Measurements from ENCODE around the gene LDLRAP1. TPM values are rescaled to one million over a fixed set of nuclear protein-coding genes. Genes with fewer than 3 reads are reported as not detected.
"Not testable (repeated sequence)": the region's sequence is repeated elsewhere in the genome, so short reads cannot be mapped to it uniquely, and the experiment has no call there.

The LDLRAP1 gene
- total RNA-seq, 2 donors from 2014 or later, result 13.9 to 14.5 TPM

DNA sequence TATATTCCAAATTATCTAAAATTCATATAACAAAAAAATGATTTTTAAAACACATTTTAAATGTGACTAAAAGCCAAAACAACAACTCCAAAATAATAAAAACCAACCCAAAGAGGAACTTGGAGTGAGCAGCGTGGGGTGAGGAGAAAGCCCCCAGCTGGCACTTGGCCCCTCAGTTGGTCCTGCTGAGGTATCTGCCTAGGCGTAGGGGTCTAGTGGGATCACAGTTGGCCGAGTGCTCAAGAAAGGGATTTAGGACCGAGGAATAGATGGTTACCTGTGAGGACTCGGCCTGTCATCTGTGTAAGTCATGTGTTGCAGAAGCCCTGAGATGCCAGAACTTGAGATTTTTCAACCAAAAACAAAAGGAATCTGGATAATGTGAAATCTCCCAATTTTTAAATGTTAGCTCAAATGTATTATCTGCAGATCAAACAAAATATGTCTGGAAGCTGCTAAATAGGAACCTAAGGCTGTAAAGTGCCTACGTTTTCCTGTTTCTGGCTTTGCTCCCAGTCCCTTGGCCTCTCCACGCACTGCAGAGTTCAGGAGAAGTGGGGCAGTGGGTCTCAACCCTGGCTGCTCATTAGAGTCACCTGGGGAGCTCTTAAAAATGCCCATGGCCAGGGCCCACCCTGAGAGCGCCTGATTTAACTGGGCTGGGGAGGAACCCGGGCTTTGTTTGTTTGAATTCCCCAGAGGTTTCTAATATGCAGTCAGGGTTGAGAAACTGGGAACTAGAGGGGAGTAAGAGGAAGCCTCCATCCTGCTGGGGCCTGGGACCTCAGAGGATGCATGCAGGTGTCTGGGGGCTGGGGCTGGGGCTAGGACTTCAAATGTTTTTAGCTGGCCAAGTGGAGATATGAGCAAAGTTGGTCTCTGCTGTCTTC is 38.5 kb upstream of the LDLRAP1 start:
- no peak overlapping the region for H3K4me3 Mint-ChIP-seq
- peaks cover 11% of the 10 kb centered on the region for H3K36me3 ChIP-seq (ENCODE audit: control insufficient read depth, insufficient read depth, low read length)
- H3K4me1 Mint-ChIP-seq, result peaks cover 20% of the 10 kb centered on the region
- no peaks in the 10 kb centered on the region for H3K9me3 Mint-ChIP-seq
- no peak overlapping the region for H3K4me3 ChIP-seq (ENCODE audit: low read length)
- H3K27me3 ChIP-seq (ENCODE audit: control insufficient read depth, insufficient read depth, low read length, poor library complexity, severe bottlenecking), result no peaks in the 10 kb centered on the region
- H3K4me1 ChIP-seq (ENCODE audit: control insufficient read depth, insufficient read depth, low read length), result no peaks in the 10 kb centered on the region
- TF ChIP-seq, protein P1, sequence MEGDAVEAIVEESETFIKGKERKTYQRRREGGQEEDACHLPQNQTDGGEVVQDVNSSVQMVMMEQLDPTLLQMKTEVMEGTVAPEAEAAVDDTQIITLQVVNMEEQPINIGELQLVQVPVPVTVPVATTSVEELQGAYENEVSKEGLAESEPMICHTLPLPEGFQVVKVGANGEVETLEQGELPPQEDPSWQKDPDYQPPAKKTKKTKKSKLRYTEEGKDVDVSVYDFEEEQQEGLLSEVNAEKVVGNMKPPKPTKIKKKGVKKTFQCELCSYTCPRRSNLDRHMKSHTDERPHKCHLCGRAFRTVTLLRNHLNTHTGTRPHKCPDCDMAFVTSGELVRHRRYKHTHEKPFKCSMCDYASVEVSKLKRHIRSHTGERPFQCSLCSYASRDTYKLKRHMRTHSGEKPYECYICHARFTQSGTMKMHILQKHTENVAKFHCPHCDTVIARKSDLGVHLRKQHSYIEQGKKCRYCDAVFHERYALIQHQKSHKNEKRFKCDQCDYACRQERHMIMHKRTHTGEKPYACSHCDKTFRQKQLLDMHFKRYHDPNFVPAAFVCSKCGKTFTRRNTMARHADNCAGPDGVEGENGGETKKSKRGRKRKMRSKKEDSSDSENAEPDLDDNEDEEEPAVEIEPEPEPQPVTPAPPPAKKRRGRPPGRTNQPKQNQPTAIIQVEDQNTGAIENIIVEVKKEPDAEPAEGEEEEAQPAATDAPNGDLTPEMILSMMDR (conservative IDR thresholded peaks at IDR 0.05), result no peak
- no peaks in the 10 kb centered on the region for H3K27me3 Mint-ChIP-seq (ENCODE audit: insufficient read depth)
- H3K36me3 Mint-ChIP-seq (ENCODE audit: low read depth), result peaks cover 5% of the 10 kb centered on the region
- DNase-seq, result peak; percentile 52
- H3K27ac Mint-ChIP-seq, result no peak overlapping the region
- H3K9ac ChIP-seq (ENCODE audit: extremely low read depth, low read length, poor library complexity, severe bottlenecking), result no peak overlapping the region
- no peaks in the 10 kb centered on the region for H3K9me3 ChIP-seq (ENCODE audit: control insufficient read depth, low read length)
- no peak overlapping the region for H3K27ac ChIP-seq (ENCODE audit: low read depth, low read length)
- 87 to 95% methylated on average over 8 to 9 of the region's 9 CpGs for WGBS, 2 experiments (ENCODE audit: insufficient coverage in 1 of 2, insufficient read length in 1 of 2)

DNA sequence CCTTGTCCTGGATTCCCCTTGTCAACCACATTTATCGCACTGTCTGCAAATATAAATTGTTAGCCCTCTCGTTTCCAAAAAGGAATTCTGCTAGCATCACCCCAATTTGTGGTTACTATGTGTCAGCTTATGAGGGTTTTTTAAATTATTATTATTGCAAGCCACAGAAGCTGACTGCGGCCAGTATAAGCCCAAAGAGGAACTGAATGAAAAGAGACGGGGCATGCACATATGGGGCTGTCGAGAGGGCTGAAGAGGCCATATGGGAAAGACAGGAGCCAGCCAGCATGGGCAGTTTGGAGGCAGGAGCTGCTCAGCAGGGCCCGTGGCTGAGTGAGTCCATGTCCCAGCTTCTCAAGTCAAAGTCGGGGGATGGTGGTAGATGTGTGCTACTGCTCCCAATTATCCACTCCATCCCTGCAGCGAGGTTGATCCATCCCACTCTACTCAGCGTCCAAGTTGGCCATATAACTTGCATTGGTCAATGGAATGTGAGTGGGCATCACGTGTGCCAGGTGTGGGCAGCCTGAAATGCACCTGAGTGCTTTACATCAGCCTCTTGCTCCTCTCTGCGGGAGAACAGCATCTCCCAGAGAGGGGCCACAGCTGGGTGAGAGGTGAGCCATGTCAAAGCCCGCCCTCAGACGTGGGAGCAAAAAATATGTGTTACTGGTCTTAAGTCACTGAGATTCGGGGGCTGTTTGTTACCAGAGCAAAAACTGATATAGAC is 37.6 kb upstream of the LDLRAP1 start:
- peak overlapping the region; percentile 28 for H3K4me3 ChIP-seq (ENCODE audit: low read length)

DNA sequence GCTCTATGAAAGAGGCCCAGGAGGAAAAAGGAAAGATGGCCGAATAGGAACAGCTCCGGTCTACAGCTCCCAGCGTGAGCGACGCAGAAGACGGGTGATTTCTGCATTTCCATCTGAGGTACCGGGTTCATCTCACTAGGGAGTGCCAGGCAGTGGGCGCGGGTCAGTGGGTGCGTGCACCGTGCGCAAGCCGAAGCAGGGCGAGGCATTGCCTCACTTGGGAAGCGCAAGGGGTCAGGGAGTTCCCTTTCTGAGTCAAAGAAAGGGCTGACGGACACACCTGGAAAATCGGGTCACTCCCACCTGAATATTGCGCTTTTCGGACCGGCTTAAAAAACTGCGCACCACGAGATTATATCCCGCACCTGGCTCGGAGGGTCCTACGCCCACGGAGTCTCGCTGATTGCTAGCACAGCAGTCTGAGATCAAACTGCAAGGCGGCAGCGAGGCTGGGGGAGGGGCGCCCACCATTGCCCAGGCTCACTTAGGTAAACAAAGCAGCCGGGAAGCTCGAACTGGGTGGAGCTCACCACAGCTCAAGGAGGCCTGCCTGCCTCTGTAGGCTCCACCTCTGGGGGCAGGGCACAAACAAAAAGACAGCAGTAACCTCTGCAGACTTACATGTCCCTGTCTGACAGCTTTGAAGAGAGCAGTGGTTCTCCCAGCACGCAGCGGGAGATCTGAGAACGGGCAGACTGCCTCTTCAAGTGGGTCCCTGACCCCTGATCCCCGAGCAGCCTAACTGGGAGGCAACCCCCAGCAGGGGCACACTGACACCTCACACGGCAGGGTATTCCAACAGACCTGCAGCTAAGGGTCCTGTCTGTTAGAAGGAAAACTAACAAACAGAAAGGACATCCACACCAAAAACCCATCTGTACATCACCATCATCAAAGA is 36.6 kb upstream of the LDLRAP1 start:
- H3K27me3 Mint-ChIP-seq (ENCODE audit: insufficient read depth); H3K9me3 Mint-ChIP-seq; DNase-seq; H3K4me1 ChIP-seq (ENCODE audit: control insufficient read depth, insufficient read depth, low read length); H3K9me3 ChIP-seq (ENCODE audit: control insufficient read depth, low read length); H3K36me3 ChIP-seq (ENCODE audit: control insufficient read depth, insufficient read depth, low read length); H3K27ac ChIP-seq (ENCODE audit: low read depth, low read length); H3K9ac ChIP-seq (ENCODE audit: extremely low read depth, low read length, poor library complexity, severe bottlenecking); H3K36me3 Mint-ChIP-seq (ENCODE audit: low read depth); H3K27me3 ChIP-seq (ENCODE audit: control insufficient read depth, insufficient read depth, low read length, poor library complexity, severe bottlenecking): not testable (repeated sequence)
- peak overlapping the region; percentile 28 for H3K4me3 ChIP-seq (ENCODE audit: low read length)
- Mint-ChIP-seq H3K27ac (peak overlapping the region; percentile 98), H3K4me3 (peak overlapping the region; percentile 67), H3K4me1 (peaks cover 20% of the 10 kb centered on the region)
- 34 to 54% methylated on average over 8 to 29 of the region's 37 CpGs for WGBS, 2 experiments (ENCODE audit: insufficient coverage in 1 of 2, insufficient read length in 1 of 2)

More for the DNA sequence above, 37.6 kb upstream of the LDLRAP1 start:
- 92 to 93% methylated on average over 10 to 14 of the region's 14 CpGs for WGBS, 2 experiments (ENCODE audit: insufficient coverage in 1 of 2, insufficient read length in 1 of 2)
- H3K4me1 ChIP-seq (ENCODE audit: control insufficient read depth, insufficient read depth, low read length), result no peaks in the 10 kb centered on the region
- Mint-ChIP-seq H3K9me3 (no peaks in the 10 kb centered on the region), H3K4me1 (peaks cover 20% of the 10 kb centered on the region), H3K27ac (peak overlapping the region; percentile 98), H3K36me3 (ENCODE audit: low read depth) (peaks cover 5% of the 10 kb centered on the region), H3K27me3 (ENCODE audit: insufficient read depth) (no peaks in the 10 kb centered on the region), H3K4me3 (peak overlapping the region; percentile 67)
- DNase-seq, result no peak
- H3K36me3 ChIP-seq (ENCODE audit: control insufficient read depth, insufficient read depth, low read length), result peaks cover 11% of the 10 kb centered on the region
- TF ChIP-seq, protein P1 (conservative IDR thresholded peaks at IDR 0.05), result no peak
- H3K27me3 ChIP-seq (ENCODE audit: control insufficient read depth, insufficient read depth, low read length, poor library complexity, severe bottlenecking), result no peaks in the 10 kb centered on the region
- no peak overlapping the region for H3K9ac ChIP-seq (ENCODE audit: extremely low read depth, low read length, poor library complexity, severe bottlenecking)
- H3K9me3 ChIP-seq (ENCODE audit: control insufficient read depth, low read length), result no peaks in the 10 kb centered on the region
- no peak overlapping the region for H3K27ac ChIP-seq (ENCODE audit: low read depth, low read length)
